H9 (cell line): ENCODE measurements around the gene MYO3A. TPM values are rescaled to one million over a fixed set of nuclear protein-coding genes. Genes with fewer than 3 reads are reported as not detected.

Source experiments
- DNase-seq: peaks from one replicate; pipeline ENCODE4 v3.0.0-alpha.2; 2017
- H2AFZ ChIP-seq: one replicate; pipeline ENCODE4 v1.6.1; 2013; ENCODE audit warnings: mild to moderate bottlenecking, low read length, control low read depth, moderate library complexity
- H2AK5ac ChIP-seq: 2 replicates; pipeline ENCODE4 v1.6.1; 2013; ENCODE audit warnings: low read length, control low read depth, mixed read lengths; ENCODE audit not compliant: insufficient read length
- H2BK120ac ChIP-seq: one replicate; pipeline ENCODE4 v1.6.1; 2013; ENCODE audit warnings: low read depth, mild to moderate bottlenecking, low read length, control low read depth, inconsistent platforms; ENCODE audit not compliant: poor library complexity, severe bottlenecking
- H2BK12ac ChIP-seq: 2 replicates; pipeline ENCODE4 v1.6.1; 2013; ENCODE audit warnings: low read length, control low read depth, mixed read lengths, low read depth; ENCODE audit not compliant: insufficient read length
- H2BK15ac ChIP-seq: 2 replicates; pipeline ENCODE4 v1.6.1; 2013; ENCODE audit warnings: low read depth, low read length, control low read depth
- H2BK20ac ChIP-seq: one replicate; pipeline ENCODE4 v1.6.1; 2013; ENCODE audit warnings: low read depth, mild to moderate bottlenecking, low read length, control low read depth, inconsistent platforms; ENCODE audit not compliant: poor library complexity, severe bottlenecking
- H2BK5ac ChIP-seq: 2 replicates; pipeline ENCODE4 v1.6.1; 2013; ENCODE audit warnings: low read length, control low read depth, mixed read lengths; ENCODE audit not compliant: insufficient read length
- H3K14ac ChIP-seq: 2 replicates; pipeline ENCODE4 v1.6.1; 2013; ENCODE audit warnings: low read length, control low read depth; ENCODE audit not compliant: insufficient read depth
- H3K18ac ChIP-seq: 2 replicates; pipeline ENCODE4 v1.6.1; 2013; ENCODE audit warnings: low read depth, mild to moderate bottlenecking, mixed read lengths, low read length, control low read depth; ENCODE audit not compliant: insufficient read length
- H3K23ac ChIP-seq: 2 replicates; pipeline ENCODE4 v1.6.1; 2013; ENCODE audit warnings: low read length, control low read depth, mixed read lengths, low read depth; ENCODE audit not compliant: insufficient read length
- H3K23me2 ChIP-seq: 2 replicates; pipeline ENCODE4 v1.6.1; 2013; ENCODE audit warnings: low read depth, mild to moderate bottlenecking, mixed read lengths, low read length, control low read depth; ENCODE audit not compliant: insufficient read length, poor library complexity, severe bottlenecking
- H3K27ac ChIP-seq: 2 replicates; pipeline ENCODE4 v1.5.1; 2013; ENCODE audit warnings: low read length, control low read depth, mixed read lengths, low read depth; ENCODE audit not compliant: insufficient read length
- H3K27me3 ChIP-seq: 2 replicates; pipeline ENCODE4 v1.6.1; 2013; ENCODE audit warnings: low read length, control low read depth, inconsistent platforms; ENCODE audit not compliant: insufficient read depth
- H3K4ac ChIP-seq: 2 replicates; pipeline ENCODE4 v1.6.1; 2013; ENCODE audit warnings: low read depth, mild to moderate bottlenecking, control low read depth, inconsistent platforms, low read length, moderate library complexity
- H3K4me1 ChIP-seq: 2 replicates; pipeline ENCODE4 v1.6.1; 2013; ENCODE audit warnings: low read length, control low read depth, inconsistent platforms; ENCODE audit not compliant: insufficient read depth
- H3K4me2 ChIP-seq: 2 replicates; pipeline ENCODE4 v1.6.1; 2013; ENCODE audit warnings: low read length, control low read depth, mixed read lengths; ENCODE audit not compliant: insufficient read length, insufficient read depth
- H3K56ac ChIP-seq: 2 replicates; pipeline ENCODE4 v1.6.1; 2013; ENCODE audit warnings: low read depth, mild to moderate bottlenecking, mixed read lengths, low read length, control low read depth; ENCODE audit not compliant: insufficient read length
- H3K79me1 ChIP-seq: 2 replicates; pipeline ENCODE4 v1.6.1; 2013; ENCODE audit warnings: low read depth, mild to moderate bottlenecking, moderate library complexity, low read length, control low read depth, inconsistent platforms; ENCODE audit not compliant: insufficient read depth, poor library complexity, severe bottlenecking
- H3K79me2 ChIP-seq: 2 replicates; pipeline ENCODE4 v1.6.1; 2013; ENCODE audit warnings: low read length, control low read depth, inconsistent platforms; ENCODE audit not compliant: insufficient read depth
- H3K9ac ChIP-seq: 2 replicates; pipeline ENCODE4 v1.6.1; 2013; ENCODE audit warnings: low read length, control low read depth, mixed read lengths; ENCODE audit not compliant: insufficient read length; ENCODE audit errors: extremely low read depth
- H3K9me3 ChIP-seq: one replicate; pipeline ENCODE4 v1.6.1; 2013; ENCODE audit warnings: low read depth, low read length, inconsistent platforms; ENCODE audit not compliant: control insufficient read depth
- H3T11ph ChIP-seq: one replicate; pipeline ENCODE4 v1.6.1; 2013; ENCODE audit warnings: mild to moderate bottlenecking, low read length, control low read depth, inconsistent platforms
- H4K20me1 ChIP-seq: one replicate; pipeline ENCODE4 v1.6.1; 2013; ENCODE audit not compliant: control insufficient read depth, insufficient read length, insufficient read depth
- H4K5ac ChIP-seq: 2 replicates; pipeline ENCODE4 v1.6.1; 2013; ENCODE audit warnings: low read depth, mild to moderate bottlenecking, mixed read lengths, low read length, control low read depth; ENCODE audit not compliant: insufficient read length
- H4K8ac ChIP-seq: replicated peaks from 2 replicates; pipeline ENCODE4 v1.6.1; 2013; ENCODE audit warnings: low read length, control low read depth, mixed read lengths, low read depth; ENCODE audit not compliant: insufficient read length
- H4K91ac ChIP-seq: 2 replicates; pipeline ENCODE4 v1.6.1; 2013; ENCODE audit warnings: low read depth, mild to moderate bottlenecking, moderate library complexity, mixed read lengths, low read length, control low read depth; ENCODE audit not compliant: insufficient read length
- H3K27ac Mint-ChIP-seq, 3 experiments: 2 replicates in 2 of 3; 3 replicates in 1 of 3; pipeline ENCODE4 v1.8.0; 2020 to 2021; ENCODE audit warnings: mixed read lengths in 3 of 3, mild to moderate bottlenecking in 1 of 3, moderate library complexity in 1 of 3
- H3K27me3 Mint-ChIP-seq: 2 replicates; pipeline ENCODE4 v1.8.0; 2021; ENCODE audit warnings: low read depth, mild to moderate bottlenecking, moderate library complexity, mixed read lengths
- H3K36me3 Mint-ChIP-seq, 3 experiments: 2 replicates in 2 of 3; 3 replicates in 1 of 3; pipeline ENCODE4 v1.8.0; 2020 to 2021; ENCODE audit warnings: low read depth in 3 of 3, mixed read lengths in 3 of 3; ENCODE audit not compliant: insufficient read depth in 1 of 3
- H3K4me1 Mint-ChIP-seq, 2 experiments: 2 replicates each; pipeline ENCODE4 v1.8.0; 2020; ENCODE audit warnings: mixed read lengths in 2 of 2
- H3K4me3 Mint-ChIP-seq, 2 experiments: 2 replicates in 1 of 2; 3 replicates in 1 of 2; pipeline ENCODE4 v1.8.0; 2020 to 2021; ENCODE audit warnings: mild to moderate bottlenecking in 2 of 2, mixed read lengths in 2 of 2, moderate library complexity in 1 of 2
- H3K9me3 Mint-ChIP-seq, 2 experiments: 2 replicates in 1 of 2; 3 replicates in 1 of 2; pipeline ENCODE4 v1.8.0; 2020; ENCODE audit warnings: mild to moderate bottlenecking in 2 of 2, mixed read lengths in 2 of 2, moderate library complexity in 1 of 2
- whole genome bisulfite sequencing: extraction: QIAGEN DNeasy Blood & Tissue Kit; methylation state at CpG from one replicate; pipeline ENCODE4 v1.1.7; 2013; ENCODE audit warnings: missing lambda C conversion rate, low lambda C conversion rate, mixed read lengths; ENCODE audit not compliant: insufficient read length; ENCODE audit errors: extremely low coverage; 5-methylcytosine and 5-hydroxymethylcytosine counted together
- total RNA-seq: library from RNA; stranded (reverse); gene quantifications from 2 replicates; pipeline ENCODE4 v1.2.1, GENCODE V29; 2021
- TF ChIP-seq, protein P1 (sequence below): fragments of 200-600 bp; sonication (generic); conservative IDR thresholded peaks from 3 replicates; pipeline ENCODE4 v1.8.0; 2021; ENCODE audit warnings: antibody characterized with exemption, mild to moderate bottlenecking

Gene MYO3A
- total RNA-seq, 1 experiment from 2014 or later, result 4.3 TPM

GRCh38 chr10:26222563-26222962 is 288.5 kb downstream of the MYO3A start:
- H3K27me3 ChIP-seq, result peaks cover 18% of the 10 kb centered on the region; the same call in 1 of the 2 replicates
- H2BK120ac ChIP-seq, result no peak overlapping the region
- no peak overlapping the region for H2AFZ ChIP-seq
- H2BK12ac ChIP-seq, result no peak overlapping the region
- no peak overlapping the region for H4K5ac ChIP-seq
- H2BK20ac ChIP-seq, result no peak overlapping the region
- DNase-seq, result no peak
- TF ChIP-seq, protein P1, sequence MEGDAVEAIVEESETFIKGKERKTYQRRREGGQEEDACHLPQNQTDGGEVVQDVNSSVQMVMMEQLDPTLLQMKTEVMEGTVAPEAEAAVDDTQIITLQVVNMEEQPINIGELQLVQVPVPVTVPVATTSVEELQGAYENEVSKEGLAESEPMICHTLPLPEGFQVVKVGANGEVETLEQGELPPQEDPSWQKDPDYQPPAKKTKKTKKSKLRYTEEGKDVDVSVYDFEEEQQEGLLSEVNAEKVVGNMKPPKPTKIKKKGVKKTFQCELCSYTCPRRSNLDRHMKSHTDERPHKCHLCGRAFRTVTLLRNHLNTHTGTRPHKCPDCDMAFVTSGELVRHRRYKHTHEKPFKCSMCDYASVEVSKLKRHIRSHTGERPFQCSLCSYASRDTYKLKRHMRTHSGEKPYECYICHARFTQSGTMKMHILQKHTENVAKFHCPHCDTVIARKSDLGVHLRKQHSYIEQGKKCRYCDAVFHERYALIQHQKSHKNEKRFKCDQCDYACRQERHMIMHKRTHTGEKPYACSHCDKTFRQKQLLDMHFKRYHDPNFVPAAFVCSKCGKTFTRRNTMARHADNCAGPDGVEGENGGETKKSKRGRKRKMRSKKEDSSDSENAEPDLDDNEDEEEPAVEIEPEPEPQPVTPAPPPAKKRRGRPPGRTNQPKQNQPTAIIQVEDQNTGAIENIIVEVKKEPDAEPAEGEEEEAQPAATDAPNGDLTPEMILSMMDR, result no peak
- no peak overlapping the region for H3K9ac ChIP-seq
- Mint-ChIP-seq H3K27ac (no peak overlapping the region), H3K4me3 (no peak overlapping the region), H3K36me3 (no peaks in the 10 kb centered on the region; a peak in 1 of 7 replicates), H3K4me1 (peaks cover 15 to 21% of the 10 kb centered on the region in 2 experiments), H3K9me3 (peaks cover 3 to 4% of the 10 kb centered on the region in 2 experiments; a peak in 2 of 5 replicates), H3K27me3 (peaks cover 67% of the 10 kb centered on the region)
- H3K4me2 ChIP-seq, result no peak overlapping the region
- no peak overlapping the region for H2AK5ac ChIP-seq
- no peaks in the 10 kb centered on the region for H3K79me1 ChIP-seq
- peaks cover 4% of the 10 kb centered on the region for H3K23me2 ChIP-seq
- H3K56ac ChIP-seq, result no peak overlapping the region
- H3T11ph ChIP-seq, result no peak overlapping the region
- no peak overlapping the region for H3K4ac ChIP-seq
- no peaks in the 10 kb centered on the region for H3K79me2 ChIP-seq
- no peak overlapping the region for H4K8ac ChIP-seq
- H2BK15ac ChIP-seq, result no peak overlapping the region
- no peak overlapping the region for H3K23ac ChIP-seq
- H3K18ac ChIP-seq, result no peak overlapping the region
- WGBS, result no CpG with 5 or more reads among the region's 3 CpGs
- no peaks in the 10 kb centered on the region for H3K9me3 ChIP-seq
- no peaks in the 10 kb centered on the region for H4K20me1 ChIP-seq
- H3K4me1 ChIP-seq, result no peaks in the 10 kb centered on the region; the same call in 1 of the 2 replicates
- H4K91ac ChIP-seq, result no peak overlapping the region
- no peak overlapping the region for H2BK5ac ChIP-seq
- H3K14ac ChIP-seq, result no peak overlapping the region
- H3K27ac ChIP-seq, result no peak overlapping the region
